Measurements from ENCODE around the gene GALNT2. TPM values are rescaled to one million over a fixed set of nuclear protein-coding genes. Genes with fewer than 3 reads are reported as not detected.

GALNT2 gene
- total and polyA plus RNA-seq, 9 of the 15 experiments (the other 6 are each of a cell fraction or from before 2014, with no cell fraction given), result 1.6 to 106 (median 51.9) TPM

DNA sequence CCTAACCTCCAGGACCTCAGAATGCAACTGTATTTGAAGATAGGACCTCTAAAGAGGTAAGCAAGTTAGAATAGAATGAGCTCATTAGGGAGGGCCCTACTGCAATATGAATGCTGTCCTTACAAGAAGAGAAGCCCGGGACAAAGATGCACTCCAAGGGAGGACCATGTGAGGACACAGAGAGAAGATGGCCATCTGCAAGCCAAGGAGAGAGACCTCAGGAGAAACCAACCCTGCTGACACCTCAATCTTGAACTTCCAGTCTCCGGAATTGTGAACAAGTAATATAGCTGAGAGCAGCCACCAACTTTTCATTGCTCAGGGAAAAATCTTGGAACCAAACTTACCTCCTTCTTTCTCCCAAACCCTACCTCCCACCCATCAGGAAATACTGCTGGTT is 15.0 kb upstream of the GALNT2 start (continued):
- TF ChIP-seq, protein P1, sequence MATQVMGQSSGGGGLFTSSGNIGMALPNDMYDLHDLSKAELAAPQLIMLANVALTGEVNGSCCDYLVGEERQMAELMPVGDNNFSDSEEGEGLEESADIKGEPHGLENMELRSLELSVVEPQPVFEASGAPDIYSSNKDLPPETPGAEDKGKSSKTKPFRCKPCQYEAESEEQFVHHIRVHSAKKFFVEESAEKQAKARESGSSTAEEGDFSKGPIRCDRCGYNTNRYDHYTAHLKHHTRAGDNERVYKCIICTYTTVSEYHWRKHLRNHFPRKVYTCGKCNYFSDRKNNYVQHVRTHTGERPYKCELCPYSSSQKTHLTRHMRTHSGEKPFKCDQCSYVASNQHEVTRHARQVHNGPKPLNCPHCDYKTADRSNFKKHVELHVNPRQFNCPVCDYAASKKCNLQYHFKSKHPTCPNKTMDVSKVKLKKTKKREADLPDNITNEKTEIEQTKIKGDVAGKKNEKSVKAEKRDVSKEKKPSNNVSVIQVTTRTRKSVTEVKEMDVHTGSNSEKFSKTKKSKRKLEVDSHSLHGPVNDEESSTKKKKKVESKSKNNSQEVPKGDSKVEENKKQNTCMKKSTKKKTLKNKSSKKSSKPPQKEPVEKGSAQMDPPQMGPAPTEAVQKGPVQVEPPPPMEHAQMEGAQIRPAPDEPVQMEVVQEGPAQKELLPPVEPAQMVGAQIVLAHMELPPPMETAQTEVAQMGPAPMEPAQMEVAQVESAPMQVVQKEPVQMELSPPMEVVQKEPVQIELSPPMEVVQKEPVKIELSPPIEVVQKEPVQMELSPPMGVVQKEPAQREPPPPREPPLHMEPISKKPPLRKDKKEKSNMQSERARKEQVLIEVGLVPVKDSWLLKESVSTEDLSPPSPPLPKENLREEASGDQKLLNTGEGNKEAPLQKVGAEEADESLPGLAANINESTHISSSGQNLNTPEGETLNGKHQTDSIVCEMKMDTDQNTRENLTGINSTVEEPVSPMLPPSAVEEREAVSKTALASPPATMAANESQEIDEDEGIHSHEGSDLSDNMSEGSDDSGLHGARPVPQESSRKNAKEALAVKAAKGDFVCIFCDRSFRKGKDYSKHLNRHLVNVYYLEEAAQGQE (IDR thresholded peaks at IDR 0.05; ENCODE audit: borderline replicate concordance), result no peak
- TF ChIP-seq, protein P1 (CRISPR knock-in tag; IDR thresholded peaks at IDR 0.05; ENCODE audit: low read depth), result no peak
- TF ChIP-seq CCNT2 (IDR thresholded peaks at IDR 0.05; ENCODE audit: borderline replicate concordance, extremely low read depth, insufficient read length, low read depth, low read length) (no peak), NELFE (IDR thresholded peaks at IDR 0.05; ENCODE audit: insufficient read depth, insufficient read length) (no peak), ZNF282 (CRISPR knock-in tag; IDR thresholded peaks at IDR 0.05) (no peak), ESRRB (CRISPR knock-in tag; IDR thresholded peaks at IDR 0.05; ENCODE audit: borderline replicate concordance) (no peak), LARP7 (IDR thresholded peaks at IDR 0.05) (no peak), FUS (optimal IDR thresholded peaks at IDR 0.05; ENCODE audit: low read depth, low read length) (no peak)

All from K562 (cell line).